DND-41 (cell line): Measurements from ENCODE around the gene GRK6.

Source experiments
- EZH2 ChIP-seq: IDR thresholded peaks from 3 replicates; pipeline ENCODE4 v1.6.1; 2012; ENCODE audit warnings: borderline replicate concordance, low read depth, mild to moderate bottlenecking, moderate library complexity, low read length, inconsistent platforms; ENCODE audit not compliant: severe bottlenecking
- TF ChIP-seq, protein P1 (sequence below): IDR thresholded peaks from 2 replicates; pipeline ENCODE4 v1.5.1; 2012; ENCODE audit warnings: borderline replicate concordance, low read length, moderate library complexity, mild to moderate bottlenecking; ENCODE audit not compliant: poor library complexity, severe bottlenecking; ENCODE audit errors: extremely low read depth

DNA sequence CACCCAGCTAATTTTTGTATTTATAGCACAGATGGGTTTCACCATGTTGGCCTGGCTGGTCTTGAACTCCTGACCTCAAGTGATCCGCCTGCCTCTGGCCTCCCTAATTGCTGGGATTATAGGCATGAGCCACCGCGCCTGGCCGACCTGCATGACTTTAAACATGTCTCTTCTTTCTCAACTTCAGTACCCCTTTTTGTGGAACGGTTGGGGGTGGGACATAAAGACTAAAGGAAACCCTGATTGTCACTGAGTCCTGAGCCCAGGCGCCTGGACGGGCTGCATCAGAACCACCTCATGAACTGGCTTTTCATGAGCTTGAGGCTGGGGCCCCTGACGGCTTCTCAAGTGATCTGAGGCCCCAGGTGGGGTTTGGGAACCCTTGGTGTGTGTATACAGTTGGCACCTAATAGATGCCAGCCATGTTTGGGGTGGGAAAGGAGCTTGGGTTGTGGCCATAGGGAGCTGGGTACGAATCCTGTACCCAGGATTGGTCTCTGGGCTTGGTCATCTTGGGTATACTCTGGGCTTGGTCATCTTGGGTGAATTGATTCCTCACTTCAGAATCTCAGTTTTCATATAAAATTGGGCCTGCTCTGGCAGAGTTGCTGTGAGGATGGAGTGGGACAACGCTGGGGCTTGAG lies 2.2 kb downstream of the GRK6 start:
- TF ChIP-seq, protein P1, sequence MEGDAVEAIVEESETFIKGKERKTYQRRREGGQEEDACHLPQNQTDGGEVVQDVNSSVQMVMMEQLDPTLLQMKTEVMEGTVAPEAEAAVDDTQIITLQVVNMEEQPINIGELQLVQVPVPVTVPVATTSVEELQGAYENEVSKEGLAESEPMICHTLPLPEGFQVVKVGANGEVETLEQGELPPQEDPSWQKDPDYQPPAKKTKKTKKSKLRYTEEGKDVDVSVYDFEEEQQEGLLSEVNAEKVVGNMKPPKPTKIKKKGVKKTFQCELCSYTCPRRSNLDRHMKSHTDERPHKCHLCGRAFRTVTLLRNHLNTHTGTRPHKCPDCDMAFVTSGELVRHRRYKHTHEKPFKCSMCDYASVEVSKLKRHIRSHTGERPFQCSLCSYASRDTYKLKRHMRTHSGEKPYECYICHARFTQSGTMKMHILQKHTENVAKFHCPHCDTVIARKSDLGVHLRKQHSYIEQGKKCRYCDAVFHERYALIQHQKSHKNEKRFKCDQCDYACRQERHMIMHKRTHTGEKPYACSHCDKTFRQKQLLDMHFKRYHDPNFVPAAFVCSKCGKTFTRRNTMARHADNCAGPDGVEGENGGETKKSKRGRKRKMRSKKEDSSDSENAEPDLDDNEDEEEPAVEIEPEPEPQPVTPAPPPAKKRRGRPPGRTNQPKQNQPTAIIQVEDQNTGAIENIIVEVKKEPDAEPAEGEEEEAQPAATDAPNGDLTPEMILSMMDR = no peak
- no peak for TF ChIP-seq EZH2
